Measurements from ENCODE around the gene DNAH2.
"Not testable (repeated sequence)": the region's sequence is repeated elsewhere in the genome, so short reads cannot be mapped to it uniquely, and the experiment has no call there.

Gene DNAH2

DNA sequence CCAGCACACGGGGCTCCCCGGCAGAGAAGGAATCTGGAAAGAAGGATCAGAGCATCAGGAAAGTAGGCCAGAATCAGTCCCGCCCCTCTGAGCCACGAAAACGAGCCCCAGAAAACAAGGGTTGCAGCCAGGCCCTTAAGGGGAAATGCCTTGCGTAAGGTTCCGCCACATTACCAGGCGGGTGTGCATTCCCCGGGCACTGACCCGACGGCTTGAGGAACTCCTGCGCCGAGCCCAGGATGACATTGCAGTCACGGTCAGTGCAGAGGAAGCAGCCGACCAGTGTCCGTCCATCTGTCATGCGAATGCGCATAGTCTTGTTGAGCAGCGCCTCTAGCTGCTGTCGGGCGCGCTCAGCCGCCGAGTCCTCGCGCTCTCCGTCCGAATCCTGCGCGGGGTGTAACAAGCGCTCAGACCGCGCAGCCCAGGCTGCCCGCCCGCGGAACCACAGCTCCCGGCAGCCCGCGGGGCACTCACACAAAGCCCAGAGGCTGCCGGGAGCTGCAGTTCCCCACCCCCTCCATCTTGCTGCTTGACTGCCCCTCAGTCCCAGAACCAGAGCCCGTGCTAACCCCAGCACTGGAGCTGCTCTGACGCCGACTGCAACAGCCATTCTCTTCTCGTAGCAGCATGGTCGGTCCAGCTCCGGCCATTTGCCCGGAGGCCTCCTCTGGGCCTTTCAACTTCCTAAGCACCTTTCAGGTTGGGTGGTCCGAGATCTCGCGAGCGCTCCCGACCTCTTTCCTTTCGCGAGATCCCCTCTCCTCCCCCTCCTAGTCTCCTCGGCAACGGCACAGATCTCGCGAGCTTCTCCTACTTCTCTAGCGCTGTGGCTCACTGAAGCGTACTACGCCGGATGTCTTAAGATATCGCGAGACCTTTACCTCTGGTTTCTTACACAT is 139.5 kb downstream of the DNAH2 start, which contains the start of gene NAA38:
Gene NAA38 (minus strand): TSS at position 749 of the 902 bp plus-strand sequence. CDS start 96 bp downstream, at position 653.
- H3K27ac ChIP-seq: peak within 1 kb of the TSS; percentile 91

DNA sequence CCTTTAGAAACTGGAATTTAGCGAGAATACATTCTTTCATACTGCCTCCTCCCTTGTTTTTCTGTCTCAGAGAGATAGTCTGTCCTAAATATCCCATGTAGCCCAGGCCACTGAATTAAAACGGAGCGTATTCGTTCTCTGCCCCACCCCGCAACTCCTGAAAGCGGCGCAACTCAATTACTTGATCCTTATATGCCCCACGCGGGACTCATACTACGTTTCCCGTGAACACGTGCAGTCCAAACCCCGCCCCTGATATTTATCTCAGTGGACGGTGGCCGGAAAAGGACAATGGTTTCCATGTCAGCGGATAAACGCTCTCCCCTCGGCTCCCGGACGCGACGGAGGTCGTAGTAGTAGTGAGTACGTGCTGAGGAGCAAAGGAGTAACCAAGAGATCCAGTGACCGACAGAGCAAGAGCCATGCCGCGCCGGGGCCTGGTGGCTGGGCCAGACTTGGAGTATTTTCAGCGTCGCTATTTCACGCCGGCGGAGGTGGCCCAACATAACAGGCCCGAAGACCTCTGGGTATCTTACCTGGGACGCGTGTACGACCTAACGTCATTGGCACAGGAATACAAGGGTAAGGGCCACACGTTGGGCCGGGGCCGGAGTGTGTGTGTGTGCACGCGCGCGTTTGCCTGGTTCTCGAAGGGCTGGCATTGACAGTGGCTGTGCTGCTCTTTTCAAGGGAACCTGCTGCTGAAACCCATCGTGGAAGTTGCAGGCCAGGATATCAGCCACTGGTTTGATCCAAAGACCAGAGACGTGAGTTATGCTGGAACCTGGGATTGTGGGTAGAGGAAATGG is 140.4 kb downstream of the DNAH2 start, which contains the start of gene CYB5D1:
Gene CYB5D1 (plus strand): TSS at position 291 of the 809 bp plus-strand sequence. CDS start 132 bp downstream, at position 423.
- peak within 1 kb of the TSS; percentile 91 for H3K27ac ChIP-seq
- no peak for DNase-seq (ENCODE audit: low read depth, low spot score)

More for the DNA sequence above, 139.5 kb downstream of the DNAH2 start, which contains the start of gene NAA38:
- DNase-seq (ENCODE audit: low read depth, low spot score): peak; percentile 97

DNA sequence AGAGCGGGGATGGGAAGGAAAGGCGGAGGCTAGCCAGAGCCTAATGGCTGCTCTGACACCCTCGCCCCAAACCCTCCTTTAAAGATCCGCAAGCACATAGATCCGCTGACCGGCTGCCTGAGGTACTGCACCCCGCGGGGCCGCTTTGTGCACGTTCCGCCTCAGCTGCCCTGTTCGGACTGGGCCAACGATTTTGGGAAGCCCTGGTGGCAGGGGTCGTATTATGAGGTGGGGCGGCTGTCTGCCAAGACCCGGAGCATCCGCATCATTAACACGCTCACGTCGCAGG is 140.9 kb downstream of the DNAH2 start:
- no peak for DNase-seq (ENCODE audit: low read depth, low spot score)
- H3K27ac ChIP-seq: peak overlapping the region; percentile 91

DNA sequence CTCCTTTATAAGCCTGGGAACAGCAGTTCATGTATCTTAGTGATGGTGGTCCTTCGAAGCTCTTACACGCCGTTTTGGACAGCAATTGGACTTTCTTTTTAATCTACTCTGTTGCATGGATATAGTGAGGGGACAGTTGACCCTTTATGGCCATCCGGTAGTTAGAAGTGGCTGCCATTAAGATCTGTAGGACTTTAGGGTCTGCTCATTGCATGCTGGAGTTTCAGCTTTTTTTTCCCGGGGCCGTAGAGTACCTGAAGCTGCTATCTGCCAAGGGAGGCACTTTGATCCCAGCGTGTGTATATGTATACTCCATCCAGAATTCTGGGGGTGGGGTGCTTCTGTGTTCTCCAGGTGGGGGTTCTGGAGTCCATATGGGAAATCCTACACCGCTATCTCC is 141.5 kb downstream of the DNAH2 start:
- no peak overlapping the region for H3K27ac ChIP-seq
- DNase-seq (ENCODE audit: low read depth, low spot score): no peak

DNA sequence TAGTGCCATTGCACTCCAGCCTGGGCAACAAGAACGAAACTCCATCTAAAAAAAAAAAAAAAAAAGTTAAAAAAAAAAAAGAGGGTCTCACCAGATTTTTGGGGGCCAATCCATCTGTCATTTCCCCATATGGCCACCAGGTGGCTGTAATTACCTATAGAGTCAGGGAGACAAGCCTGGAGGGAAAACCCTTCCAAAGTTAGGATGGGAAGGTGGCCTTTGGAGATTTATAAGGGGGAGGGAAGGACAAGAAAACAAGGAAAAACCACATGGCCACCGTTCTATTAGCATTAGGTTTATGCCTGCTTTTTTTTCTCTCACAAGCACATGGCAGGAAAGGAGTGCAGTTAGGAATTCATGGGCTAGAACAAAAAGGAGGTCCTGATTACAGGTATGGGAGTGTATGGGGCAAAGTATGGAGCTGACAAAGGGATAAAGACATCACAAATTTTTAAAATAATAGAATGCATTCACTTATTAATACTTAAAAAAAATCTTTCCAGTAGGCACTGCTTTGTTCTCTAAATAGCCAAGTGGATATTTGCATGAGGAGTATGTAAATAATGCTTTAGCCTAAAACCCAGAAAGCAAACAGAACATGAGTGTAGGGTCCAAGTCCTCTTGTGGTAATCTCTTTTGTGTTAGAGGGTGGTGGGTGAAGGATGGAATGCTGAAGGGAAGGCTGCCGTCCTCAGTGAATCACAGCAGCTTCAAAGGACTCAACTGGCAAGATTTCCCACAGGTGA is 145.3 kb downstream of the DNAH2 start:
- peak overlapping the region; percentile 5 for H3K27ac ChIP-seq
- no peak for DNase-seq (ENCODE audit: low read depth, low spot score)

DNA sequence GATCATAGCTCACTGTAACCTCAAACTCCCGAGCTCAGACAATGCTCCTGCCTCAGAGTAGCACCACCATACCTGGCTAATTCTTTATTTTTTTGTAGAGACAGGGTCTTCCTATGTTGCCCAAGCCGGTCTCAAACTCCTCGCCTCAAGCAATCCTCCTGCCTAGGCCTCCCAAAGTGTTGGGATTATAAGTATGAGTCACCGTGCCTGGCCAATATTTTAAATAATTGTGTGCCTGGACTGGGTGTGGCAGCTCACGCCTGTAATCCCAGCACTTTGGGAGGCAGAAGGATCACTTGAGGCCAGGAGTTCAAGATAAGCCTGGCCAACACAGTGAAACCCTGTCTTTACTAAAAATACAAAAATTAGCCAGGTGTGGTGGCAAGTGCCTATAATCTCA is 146.8 kb downstream of the DNAH2 start:
- DNase-seq (ENCODE audit: low read depth, low spot score); H3K27ac ChIP-seq: not testable (repeated sequence)

DNA sequence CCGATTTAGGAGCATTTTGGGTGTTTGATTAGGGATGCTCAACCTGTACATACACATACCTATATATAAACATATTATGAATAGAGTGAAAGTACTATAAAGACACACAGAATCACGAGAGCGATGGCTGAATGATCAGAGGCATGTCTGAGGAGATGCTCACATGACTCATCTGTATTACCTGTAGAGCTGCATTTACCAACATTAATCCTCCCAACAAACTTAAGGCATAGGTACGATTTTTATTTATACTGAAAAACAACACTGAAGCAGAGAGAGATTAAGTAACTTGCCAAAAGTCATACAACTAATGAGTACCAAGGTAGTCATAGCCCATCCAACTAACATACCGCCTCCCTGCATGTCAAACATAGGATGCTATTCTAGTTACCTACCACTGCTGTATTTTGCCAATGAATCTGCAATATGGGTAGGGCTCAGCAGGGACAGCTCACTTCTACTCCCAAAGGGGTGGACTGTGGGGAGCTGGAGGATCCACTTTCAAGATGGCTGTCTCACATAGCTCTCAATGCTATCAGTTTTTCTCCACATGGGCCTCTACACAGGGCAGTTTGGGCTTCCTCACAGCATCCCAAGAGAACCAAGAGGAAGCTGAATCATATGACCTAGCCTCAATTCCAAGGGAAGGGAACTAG is 147.6 kb downstream of the DNAH2 start:
- DNase-seq (ENCODE audit: low read depth, low spot score): no peak
- no peak overlapping the region for H3K27ac ChIP-seq

DNA sequence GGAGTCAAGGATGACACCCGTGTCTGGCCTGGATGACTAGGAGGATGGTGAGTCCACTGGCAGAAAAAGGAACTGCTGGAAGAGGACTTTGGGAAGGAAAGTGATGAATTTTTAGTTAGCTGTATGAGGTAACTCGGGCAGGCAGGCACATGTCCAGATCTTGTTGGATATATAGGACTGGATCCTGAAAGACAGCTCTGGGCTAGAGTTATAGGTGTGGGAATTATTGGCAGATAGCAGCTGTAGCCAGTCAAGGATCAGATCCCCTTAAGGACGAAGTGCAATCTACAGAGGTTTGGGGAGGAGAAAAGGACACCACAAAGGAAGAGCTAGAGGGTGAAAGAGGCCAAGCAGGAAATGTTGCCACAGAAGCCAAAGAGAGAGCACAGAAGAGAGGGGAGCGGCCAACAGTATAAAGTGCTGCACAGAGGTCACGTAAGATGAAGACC is 150.4 kb downstream of the DNAH2 start:
- DNase-seq (ENCODE audit: low read depth, low spot score): no peak
- H3K27ac ChIP-seq: peak overlapping the region; percentile 46

DNA sequence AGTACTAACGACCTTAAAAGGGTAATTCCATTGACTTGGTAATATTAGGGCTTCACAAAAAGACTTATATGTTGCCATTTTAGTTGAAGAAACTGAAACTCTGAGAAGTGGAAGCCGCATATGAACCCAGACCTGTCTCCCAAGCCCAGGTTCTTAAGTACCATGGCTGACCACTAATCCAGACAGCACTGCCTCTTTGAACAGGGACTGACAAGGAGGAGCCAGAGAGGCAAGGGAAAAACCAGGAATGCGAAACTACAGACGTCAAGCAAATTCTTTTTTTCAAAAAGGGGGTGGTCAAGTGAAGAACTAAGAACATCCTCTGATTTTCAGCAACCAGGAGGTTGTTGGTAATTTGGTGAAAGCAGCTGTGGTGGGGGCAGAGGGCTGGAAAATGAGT is 155.5 kb downstream of the DNAH2 start:
- no peak for DNase-seq (ENCODE audit: low read depth, low spot score)
- H3K27ac ChIP-seq: no peak overlapping the region

DNA sequence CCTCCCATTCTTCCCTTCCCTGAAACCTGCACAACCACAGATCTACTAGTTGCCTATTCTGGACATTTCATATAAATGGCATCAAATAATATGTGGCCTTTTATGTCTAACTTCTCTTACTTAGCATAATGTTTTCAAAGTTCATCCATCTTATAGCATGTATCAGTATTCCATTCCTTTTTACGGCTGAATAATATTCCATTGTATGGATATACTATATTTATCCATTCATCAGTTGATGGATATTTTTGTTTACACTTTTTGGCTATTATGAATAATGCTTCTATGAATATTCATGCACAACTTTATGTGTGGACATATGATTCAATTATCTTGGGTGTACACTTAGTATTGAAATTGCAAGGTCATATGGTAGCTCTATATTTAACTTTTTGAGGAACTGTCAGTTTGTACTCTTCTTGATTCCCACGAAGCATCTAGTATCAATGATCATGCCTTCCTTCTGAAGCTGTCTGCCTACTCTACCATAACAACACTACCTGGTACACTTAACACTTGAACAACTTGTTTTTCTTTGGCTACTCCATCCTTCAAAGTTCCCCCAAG is 158.3 kb downstream of the DNAH2 start:
- DNase-seq (ENCODE audit: low read depth, low spot score): no peak
- no peak overlapping the region for H3K27ac ChIP-seq

DNA sequence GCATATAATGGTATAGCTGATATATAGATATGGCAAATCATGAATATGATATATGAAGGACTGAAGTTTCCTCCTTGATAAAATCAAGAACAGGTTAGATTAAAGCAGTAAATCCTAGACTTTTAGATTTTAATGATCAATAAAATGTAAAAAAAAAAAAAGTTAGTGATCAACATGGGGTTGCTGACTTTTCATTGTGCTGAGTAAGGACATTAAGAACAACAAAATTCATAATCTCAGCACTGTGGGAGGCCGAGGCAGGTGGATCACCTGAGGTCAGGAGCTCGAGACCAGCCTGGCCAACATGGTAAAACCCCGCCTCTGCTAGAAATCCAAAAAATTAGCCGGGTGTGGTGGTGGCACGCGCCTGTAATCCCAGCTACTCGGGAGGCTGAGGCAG is 160.7 kb downstream of the DNAH2 start:
- DNase-seq (ENCODE audit: low read depth, low spot score): no peak
- no peak overlapping the region for H3K27ac ChIP-seq

DNA sequence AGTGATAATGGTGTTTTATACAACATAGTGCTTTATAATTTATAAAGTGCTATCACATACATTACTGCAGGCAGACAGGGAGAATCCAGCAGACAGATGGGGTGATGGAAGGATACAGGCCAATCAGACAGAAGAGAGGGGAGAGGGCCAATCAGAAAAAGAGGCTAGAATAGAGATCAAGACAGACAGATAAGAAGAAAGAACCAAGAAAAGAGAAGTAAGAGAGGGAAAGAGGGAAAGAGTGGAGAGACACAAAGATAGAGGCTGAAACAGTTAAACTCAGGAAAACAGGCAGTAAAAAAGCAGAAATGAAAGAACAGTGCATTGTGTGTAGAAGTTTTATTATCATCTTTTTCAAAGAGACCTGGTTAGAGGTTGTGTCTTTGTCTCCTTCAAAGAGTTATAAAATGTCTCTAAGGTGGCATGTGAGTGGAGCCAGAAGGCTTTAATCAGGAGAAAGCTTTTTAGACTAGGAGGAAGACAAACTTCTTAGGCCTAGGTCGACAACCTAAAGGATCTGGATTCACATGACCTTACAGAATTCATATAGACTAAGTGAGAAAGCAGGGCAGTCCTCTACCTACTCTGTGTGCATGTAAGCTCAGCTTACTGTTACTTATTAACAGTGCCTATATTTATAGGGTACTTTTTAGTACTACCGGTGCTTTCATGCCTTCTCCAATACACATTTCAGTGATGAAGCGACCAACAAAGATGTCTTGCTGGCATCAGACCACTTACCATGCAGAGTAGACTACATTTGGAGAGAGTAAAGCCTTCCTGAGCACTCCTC is 162.7 kb downstream of the DNAH2 start:
- no peak overlapping the region for H3K27ac ChIP-seq
- no peak for DNase-seq (ENCODE audit: low read depth, low spot score)

DNA sequence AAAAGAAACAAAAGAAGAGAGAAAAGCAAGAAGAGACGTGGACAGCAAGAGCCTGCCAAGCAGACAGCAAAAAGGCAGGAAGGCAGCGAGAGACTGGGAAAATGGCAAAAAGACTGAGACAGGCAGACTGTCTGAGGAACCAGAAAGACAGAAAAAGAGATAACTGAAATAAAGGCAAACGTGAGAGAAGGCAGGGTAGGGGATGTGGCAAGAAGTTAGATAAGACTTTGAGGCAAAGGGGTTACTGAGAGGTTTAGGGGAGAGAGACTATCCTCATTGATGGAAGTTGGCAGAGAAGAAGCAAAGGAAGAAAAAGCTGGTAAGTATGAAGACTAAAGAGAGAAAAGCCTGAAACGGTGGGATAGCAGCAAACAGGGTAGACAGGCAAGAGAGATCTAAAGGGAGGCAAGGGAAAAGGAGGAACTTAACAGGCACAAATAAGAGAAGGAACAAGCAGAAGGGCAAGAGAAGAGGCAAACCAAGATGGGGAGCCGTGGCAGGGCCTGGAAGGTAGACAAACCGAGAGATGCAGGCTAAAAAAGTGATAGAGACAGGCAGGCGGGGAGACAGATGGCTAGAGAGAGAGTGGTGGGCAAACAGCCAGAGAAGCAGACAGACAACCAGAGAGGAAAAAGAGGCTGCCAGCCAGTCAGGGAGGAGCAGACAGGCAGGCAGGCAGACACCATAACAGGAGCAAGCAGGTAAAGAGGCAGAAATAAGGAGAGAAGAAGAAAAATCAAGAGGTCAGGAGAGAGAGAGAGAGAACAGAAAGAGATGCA is 163.9 kb downstream of the DNAH2 start:
- no peak for DNase-seq (ENCODE audit: low read depth, low spot score)
- no peak overlapping the region for H3K27ac ChIP-seq

DNA sequence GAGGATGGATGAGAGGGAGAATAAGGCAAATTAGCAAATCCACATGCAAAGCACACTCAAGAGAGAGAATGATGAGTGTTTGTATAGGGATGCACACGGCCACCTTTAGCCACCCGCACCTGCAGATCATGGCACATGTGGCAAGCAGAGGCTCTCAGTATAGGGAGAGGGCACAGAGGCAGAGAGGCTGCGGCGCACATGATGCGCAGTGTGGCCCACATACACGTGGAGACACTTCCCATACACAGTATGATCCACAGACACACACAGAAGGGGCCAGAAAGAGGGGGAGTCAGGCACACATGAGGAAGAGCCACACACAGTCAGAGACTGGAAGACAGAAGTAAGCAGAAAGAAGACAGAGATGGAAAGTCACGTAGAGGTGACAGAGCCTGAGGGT is 164.5 kb downstream of the DNAH2 start:
- no peak for DNase-seq (ENCODE audit: low read depth, low spot score)
- no peak overlapping the region for H3K27ac ChIP-seq

DNA sequence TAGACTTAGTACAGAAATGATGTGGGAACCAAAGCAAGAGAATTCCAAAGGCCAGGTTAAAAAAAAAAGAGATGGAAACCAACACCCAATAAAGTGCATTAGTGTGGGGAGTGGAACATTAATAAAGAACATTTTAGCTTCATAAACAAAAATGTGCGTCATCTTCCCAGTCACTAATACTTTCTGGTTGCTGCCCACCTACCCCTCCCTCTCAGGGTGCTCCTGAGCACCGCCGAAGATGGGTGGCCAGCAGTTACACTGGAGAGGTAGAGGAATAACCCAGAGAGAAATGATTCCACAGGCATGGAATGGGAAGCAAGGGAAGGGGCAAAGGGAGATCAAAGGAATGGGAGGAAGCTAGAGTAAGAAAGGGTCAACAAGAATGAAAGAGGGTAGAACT is 165.1 kb downstream of the DNAH2 start:
- no peak for DNase-seq (ENCODE audit: low read depth, low spot score)
- no peak overlapping the region for H3K27ac ChIP-seq

Data from epithelial cell of prostate (primary cell).